Glomerular visceral epithelial cell (primary cell): ENCODE results near the gene MPC1.
"Not testable (repeated sequence)": the region's sequence is repeated elsewhere in the genome, so short reads cannot be mapped to it uniquely, and the experiment has no call there.

Experiments used
- DNase-seq: peaks from one replicate; pipeline ENCODE4 v3.0.0-alpha.2; 2016; ENCODE audit errors: extremely low spot score

The MPC1 gene

GRCh38 chr6:166406197-166406596 lies 23.5 kb upstream of the MPC1 start:
- no peak for DNase-seq

- no peak for DNase-seq
Measured at GRCh38 chr6:166405386-166405785, 22.6 kb upstream of the MPC1 start.

DNA sequence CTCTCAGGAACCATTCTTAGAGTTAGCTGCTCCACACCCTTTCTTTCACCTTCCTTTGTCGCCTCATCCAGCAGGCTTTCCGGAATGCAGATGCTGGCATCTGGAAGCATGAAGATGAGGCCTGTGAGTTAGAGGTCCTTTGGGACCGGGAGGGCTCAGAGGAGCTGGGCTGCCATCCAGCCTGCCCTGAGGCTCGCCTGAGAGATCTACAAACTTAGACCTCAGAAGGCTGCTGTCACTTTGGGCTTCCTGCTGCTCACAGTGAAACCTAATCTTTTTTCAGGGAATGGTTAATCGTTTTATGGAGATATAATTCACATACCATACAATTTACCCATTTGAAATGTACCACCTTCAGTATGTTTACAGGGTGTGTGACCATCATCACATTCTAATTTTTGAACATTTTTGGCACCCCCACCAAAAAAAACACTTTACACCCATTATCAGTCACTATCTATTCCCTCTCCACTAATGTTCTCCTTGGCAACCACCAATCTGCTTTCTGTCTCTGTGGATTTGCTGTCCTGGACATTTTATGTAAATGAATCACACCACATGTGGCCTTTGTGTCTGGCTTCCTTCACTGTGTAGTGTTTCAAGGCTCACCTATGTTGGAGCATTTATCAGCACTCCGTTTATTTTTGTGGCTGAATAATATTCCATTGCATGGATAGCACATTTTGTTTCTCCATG lies 20.0 kb upstream of the MPC1 start:
- no peak for DNase-seq

DNA sequence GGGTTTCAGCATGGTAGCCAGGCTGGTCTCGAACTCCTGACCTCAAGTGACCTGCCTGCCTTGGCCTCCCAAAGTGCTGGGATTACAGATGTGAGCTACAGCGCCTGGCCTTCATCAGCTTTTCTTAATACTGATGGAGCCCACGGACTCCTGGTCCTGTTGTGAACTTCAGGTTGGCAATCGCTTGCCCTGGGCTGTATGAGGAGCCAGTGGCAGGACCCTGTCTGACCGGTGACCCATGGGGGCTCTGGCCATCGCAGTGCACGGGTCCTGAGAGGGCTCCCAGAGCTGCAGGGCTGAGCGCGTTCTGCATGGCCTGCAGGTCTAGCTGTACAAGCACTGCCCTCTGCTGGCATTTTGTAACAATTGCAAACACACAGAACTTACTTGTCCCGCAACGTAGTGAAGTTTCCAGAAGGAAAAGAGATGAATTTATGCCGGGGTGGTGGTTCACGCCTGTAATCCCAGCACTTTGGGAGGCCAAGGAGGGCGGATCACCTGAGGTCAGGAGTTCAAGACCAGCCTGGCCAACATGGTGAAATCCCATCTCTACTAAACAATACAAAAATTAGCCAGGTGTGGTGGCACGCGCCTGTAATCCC lies 18.0 kb upstream of the MPC1 start:
- peak; percentile 68 for DNase-seq

DNA sequence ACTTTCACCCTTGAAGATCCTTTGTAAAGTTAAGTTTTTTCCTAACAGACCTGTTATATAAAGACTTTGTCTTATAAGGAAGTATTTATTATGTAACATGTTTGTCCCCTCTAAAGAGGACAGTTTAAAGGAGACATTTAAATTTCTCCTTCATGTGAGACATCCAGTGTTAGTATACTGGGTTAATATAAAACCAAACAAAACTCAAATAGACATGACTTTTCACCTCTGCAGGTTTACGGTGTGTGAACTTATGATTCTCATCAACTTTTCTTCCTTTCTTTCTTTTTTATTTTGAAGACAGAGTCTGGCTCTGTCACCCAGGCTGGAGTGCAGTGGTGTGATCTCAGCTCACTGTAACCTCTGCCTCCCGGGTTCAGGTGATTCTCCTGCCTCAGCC lies 17.4 kb upstream of the MPC1 start:
- no peak for DNase-seq

GRCh38 chr6:166398348-166398747 lies 15.6 kb upstream of the MPC1 start:
- no peak for DNase-seq

GRCh38 chr6:166397849-166398248 lies 15.1 kb upstream of the MPC1 start:
- no peak for DNase-seq

- DNase-seq, result no peak
Measured at GRCh38 chr6:166395778-166396177, 13.0 kb upstream of the MPC1 start.

DNA sequence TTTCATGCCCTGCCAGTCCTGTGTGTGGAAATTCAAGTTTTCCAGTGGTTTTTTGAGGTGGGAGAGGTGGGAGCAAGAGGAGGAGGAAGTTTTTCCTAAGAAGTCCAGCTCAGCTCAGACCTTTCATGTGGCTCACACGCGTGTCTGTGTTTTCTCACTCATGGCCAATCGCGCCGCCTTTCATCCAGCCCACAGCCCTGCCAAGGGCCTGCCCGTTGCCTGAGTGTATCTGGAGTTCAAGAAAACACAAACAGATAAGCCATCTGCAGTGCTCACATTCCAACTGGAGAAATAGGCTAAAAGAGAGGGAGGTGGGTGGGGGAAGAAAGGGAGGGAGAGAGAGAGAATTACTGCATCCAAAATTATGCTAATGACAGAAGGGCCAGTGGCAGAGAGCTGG lies 12.6 kb upstream of the MPC1 start:
- DNase-seq, result no peak

GRCh38 chr6:166394036-166394892 lies 11.5 kb upstream of the MPC1 start:
- no peak for DNase-seq

DNA sequence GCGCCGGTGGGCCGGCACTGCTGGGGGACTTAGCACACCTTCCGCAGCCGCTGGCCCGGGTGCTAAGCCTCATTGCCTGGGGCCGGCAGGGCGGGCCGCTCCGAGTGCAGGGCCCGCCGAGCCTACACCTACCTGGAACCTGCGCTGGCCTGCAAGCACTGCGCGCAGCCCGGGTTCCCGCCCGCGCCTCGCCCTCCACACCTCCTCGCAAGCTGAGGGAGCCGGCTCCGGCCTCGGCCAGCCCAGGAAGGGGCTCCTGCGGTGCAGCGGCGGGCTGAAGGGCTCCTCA lies 10.7 kb upstream of the MPC1 start:
- DNase-seq, result no peak

GRCh38 chr6:166392755-166393534 lies 10.2 kb upstream of the MPC1 start:
- DNase-seq, result not testable (repeated sequence)

DNA sequence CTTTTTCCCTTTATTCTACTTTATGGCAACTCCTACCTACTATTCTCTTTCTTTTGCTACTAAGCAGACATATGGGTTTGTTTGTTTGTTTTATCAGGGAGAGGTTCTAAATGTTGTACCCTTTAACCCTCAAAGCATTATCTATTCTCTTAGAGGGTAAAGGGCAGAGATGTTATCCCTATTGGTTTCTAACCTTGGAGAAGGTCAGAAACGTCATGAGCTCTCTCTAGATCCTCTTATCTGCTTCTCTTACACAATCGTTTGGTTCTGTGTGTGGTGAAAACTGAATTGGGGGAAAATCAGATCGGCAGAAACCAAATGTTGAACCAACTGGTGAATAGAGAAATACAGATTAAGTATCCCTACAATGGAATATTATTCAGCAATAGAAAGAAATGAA lies 6.4 kb upstream of the MPC1 start:
- no peak for DNase-seq

- no peak for DNase-seq
Measured at GRCh38 chr6:166388290-166389004, 5.7 kb upstream of the MPC1 start.

DNA sequence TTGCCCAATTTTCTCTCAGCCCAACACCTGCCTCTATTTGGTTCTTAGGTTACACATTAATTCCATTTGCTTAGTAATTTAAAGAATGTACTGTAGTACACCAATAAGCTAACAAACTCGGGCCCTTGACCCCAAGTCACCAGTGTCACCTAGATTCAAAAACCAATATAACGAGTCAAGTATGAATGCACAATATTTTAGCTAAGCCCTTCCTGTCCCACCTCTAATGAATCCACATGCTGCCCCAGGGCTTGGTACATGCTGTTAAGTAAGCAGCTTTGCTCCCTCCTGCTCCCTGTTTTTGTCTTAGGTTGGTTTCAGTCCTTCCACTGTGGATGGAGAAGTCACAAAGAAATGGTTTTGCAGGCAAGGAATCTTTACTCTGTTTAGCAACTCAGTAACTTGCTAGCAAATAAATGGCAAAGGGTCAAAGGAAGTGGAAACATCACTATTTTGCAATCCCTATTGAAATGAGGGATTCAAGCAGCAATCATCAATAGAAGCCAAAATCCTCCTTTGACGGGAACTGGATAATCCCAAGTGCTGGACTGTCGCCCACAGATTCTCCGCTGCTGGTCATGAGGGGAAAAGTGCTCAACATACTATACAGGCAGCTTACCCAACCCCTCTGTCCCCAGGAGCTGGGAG lies 5.0 kb upstream of the MPC1 start:
- no peak for DNase-seq

DNA sequence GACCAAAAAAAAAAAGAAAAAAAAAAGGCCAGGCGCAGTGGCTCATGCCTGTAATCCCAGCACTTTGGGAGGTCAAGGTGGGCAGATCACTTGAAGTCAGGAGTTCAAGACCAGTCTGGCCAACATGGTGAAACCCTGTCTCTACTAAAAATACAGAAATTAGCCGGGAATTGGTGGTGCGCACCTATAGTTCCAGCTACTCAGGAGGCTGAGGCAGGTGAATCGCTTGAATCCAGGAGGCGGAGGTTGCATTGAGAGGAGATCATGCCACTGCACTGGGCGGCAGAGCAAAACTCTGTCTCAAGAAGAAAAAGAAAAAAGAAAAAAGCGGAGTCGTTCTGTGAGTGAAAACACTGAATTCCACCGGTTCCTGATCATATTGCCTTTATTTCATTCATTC lies 4.4 kb upstream of the MPC1 start:
- DNase-seq, result not testable (repeated sequence)

GRCh38 chr6:166386111-166386510 lies 3.4 kb upstream of the MPC1 start:
- no peak for DNase-seq

DNA sequence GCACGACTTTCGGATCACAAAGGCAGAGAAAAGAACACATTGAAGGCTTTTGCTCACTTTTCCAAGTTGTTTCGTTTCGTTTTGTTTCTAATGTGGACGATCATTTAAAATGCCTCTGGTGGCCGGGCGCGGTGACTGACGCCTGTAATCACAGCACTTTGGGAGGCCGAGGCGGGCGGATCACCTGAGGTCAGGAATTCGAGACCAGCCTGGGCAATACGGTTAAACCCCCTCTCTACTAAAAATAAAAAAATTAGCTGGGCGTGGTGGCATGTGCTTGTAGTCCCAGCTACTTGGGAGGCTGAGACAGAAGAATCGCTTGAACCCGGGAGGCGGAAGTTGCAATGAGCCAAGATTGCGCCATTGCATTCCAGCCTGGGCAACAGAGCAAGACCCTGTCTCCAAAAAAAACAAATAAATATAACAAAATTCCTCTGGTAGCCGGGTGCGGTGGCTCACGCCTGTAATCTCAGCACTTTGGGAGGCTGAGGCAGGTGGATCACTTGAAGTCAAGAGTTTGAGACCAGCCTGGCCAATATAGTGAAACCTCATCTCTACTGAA lies 1.1 kb upstream of the MPC1 start:
- DNase-seq, result not testable (repeated sequence)

GRCh38 chr6:166382500-166382932 lies 224 bp downstream of the MPC1 start:
- DNase-seq, result no peak

DNA sequence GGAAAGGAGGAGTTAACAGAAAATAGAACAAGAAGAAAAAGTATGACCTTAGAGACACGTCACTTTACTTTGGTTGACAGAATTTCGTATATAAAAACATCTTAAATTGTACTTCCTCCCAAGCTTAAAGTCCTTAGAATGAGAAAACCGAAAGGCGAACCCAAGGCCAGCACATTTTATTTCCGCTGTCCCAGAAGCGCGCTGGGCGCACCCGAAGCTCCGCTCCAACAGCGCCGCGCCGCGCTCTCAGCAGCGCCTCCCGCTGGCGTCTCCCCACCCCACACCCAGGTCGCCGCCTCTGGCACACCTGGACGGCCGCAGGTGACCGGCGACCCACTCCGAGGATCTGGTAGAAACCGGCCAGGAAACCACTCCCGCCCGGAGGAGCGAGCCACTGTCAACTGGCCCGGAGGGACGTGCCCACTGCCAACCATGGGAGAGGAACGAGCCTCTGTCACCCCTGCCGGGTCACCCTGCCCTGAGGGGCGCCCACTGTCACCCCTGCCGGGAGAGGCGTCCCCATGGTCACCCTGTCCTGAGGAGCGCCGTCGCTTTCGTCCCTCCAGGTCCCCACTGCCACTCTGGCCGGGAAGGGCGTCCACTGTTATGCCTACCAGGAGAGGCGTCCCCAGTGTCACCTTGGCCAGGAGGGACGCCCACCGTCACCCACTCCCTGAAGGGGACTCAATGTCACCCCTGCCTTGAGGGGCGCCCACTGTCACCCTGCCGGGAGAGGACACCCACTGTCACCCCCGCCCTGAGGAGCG lies 824 bp downstream of the MPC1 start:
- DNase-seq, result peak; percentile 61
